ENCODE results near the gene PKNOX1. TPM values are rescaled to one million over a fixed set of nuclear protein-coding genes. Genes with fewer than 3 reads are reported as not detected.
"Not testable (repeated sequence)": the region's sequence is repeated elsewhere in the genome, so short reads cannot be mapped to it uniquely, and the experiment has no call there.

The PKNOX1 gene
- total RNA-seq, 4 donors from 2014 or later: 7.7 to 19.6 (median 9.5) TPM

DNA sequence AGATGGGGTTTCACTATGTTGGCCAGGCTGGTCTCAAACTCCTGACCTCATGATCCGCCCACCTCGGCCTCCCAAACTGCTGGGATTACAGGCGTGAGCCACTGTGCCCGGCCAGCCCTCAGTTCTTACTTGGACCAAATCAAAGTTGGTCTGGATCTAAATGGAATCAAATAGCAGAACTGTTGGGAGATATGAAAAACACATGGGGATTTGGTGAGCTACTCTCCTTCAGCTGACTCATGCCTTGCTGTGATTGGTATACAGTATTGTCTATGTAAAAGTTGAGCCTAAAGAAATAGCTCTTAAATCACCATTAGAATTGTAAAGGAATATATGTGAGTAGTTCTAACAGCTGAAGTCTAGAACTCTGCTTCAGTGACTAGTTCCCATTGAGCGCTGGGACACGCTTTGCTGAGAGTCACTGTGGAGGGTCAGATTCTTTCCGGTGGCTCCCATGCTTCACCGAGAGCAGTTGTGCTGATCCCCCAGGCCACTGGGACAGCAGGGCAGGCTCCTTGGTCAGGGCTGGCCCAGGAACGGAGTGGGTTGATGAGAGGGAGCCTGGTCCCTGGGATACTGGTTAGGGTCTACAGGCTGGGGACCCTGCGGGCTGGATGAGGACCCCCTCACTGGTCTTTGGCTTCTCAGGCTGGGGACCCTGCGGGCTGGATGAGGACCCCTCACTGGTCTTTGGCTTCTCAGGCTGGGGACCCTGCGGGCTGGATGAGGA, 14.0 kb downstream of the PKNOX1 start:
- no peak for DNase-seq
- 87 to 92% methylated on average over 6 to 11 of the region's 12 CpGs for WGBS, 2 donors
- Histone ChIP-seq H3K27me3 (no peaks in the 10 kb centered on the region), H3K4me3 (no peak overlapping the region), H3K27ac (no peak overlapping the region), H3K4me1 (peaks cover 0 to 6% (median 0%) of the 10 kb centered on the region in 3 donors), H3K36me3 (no peaks in the 10 kb centered on the region), H3K9me3 (no peaks in the 10 kb centered on the region)
- intact Hi-C loops (cut with DNase I): no loop called here
- TF ChIP-seq POLR2A (IDR thresholded peaks at IDR 0.05) (no peak), CTCF (IDR thresholded peaks at IDR 0.05) (no peak)

DNA sequence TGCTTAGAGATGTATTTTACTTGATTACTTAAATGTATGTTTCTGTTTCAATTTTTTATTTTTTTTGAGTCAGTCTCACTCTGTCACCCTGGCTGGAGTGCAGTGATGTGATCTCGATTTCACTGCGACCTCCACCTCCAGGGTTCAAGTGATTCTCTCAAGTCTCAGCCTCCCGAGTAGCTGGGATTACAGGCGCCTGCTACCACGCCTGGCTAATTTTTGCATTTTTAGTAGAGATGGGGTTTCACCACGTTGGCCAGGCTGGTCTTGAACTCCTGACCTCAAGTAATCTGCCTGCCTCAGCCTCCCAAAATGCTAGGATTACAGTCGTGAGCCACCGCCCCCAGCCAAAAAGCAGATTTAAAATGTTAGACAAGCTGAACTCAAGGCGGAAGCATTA, 15.0 kb downstream of the PKNOX1 start:
- H3K4me1 ChIP-seq; H3K4me3 ChIP-seq; H3K27me3 ChIP-seq; H3K9me3 ChIP-seq; intact Hi-C loops (cut with DNase I); H3K36me3 ChIP-seq; H3K27ac ChIP-seq; DNase-seq: not testable (repeated sequence)
- 79 to 88% methylated on average over 6 to 7 of the region's 9 CpGs for WGBS, 2 donors

DNA sequence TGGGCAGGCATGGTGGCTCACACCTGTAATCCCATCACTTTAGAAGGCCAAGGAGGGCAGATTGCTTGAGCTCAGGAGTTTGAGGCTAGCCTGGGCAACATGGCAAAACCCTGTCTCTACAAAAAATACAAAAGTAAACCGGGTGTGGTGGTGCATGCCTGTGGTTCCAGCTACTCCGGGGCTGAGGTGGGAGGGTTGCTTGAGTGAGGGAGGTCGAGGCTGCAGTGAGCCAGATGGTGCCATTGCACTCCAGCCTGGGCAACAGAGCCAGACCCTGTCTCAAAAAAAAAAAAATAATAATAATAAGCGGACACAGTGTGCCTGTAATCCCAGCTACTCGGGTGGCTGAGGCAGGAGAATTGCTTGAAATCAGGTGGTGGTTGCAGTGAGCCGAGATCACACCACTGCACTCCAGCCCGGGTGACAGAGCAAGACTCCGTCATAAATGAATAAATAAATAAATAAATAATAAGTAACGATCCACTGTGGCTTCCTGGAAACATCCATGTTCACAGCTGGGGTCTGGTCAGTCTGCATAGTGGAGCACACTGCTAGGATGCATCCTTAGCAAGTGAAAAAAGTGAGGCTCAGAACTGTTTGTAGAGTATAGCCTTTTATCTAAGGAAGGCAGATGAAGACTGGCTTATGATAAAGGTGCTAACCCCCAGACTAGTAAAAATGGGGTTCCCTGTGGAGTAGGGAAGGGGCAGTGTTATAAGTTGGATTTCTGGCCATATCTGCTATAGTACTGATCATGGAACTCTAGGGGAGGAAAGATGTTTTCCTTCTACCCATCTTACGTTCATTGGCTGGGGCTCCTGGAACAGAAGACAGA, 15.7 kb downstream of the PKNOX1 start:
- no peak for DNase-seq
- Histone ChIP-seq H3K4me3 (no peak overlapping the region), H3K9me3 (no peaks in the 10 kb centered on the region), H3K36me3 (no peaks in the 10 kb centered on the region), H3K27me3 (no peaks in the 10 kb centered on the region), H3K4me1 (peaks cover 0 to 6% (median 0%) of the 10 kb centered on the region in 3 donors), H3K27ac (no peak overlapping the region)
- TF ChIP-seq CTCF (IDR thresholded peaks at IDR 0.05) (no peak), POLR2A (IDR thresholded peaks at IDR 0.05) (no peak)
- intact Hi-C loops (cut with DNase I): no loop called here
- WGBS, 2 donors: 65 to 72% methylated on average over 10 of the region's 10 CpGs

GRCh38 chr21:42991992-42992740, 17.8 kb downstream of the PKNOX1 start:
- TF ChIP-seq CTCF (IDR thresholded peaks at IDR 0.05) (no peak), POLR2A (IDR thresholded peaks at IDR 0.05) (no peak)
- intact Hi-C loops (cut with DNase I): no loop called here
- Histone ChIP-seq H3K4me3 (no peak overlapping the region), H3K36me3 (no peaks in the 10 kb centered on the region), H3K27ac (peak overlapping the region in 3 of 4 donors; percentile 31 to 50 (median 37)), H3K4me1 (peaks cover 0 to 15% (median 0%) of the 10 kb centered on the region in 3 donors), H3K27me3 (no peaks in the 10 kb centered on the region), H3K9me3 (no peaks in the 10 kb centered on the region)
- DNase-seq: no peak
- WGBS, 2 donors: 69 to 70% methylated on average over 10 to 16 of the region's 16 CpGs

DNA sequence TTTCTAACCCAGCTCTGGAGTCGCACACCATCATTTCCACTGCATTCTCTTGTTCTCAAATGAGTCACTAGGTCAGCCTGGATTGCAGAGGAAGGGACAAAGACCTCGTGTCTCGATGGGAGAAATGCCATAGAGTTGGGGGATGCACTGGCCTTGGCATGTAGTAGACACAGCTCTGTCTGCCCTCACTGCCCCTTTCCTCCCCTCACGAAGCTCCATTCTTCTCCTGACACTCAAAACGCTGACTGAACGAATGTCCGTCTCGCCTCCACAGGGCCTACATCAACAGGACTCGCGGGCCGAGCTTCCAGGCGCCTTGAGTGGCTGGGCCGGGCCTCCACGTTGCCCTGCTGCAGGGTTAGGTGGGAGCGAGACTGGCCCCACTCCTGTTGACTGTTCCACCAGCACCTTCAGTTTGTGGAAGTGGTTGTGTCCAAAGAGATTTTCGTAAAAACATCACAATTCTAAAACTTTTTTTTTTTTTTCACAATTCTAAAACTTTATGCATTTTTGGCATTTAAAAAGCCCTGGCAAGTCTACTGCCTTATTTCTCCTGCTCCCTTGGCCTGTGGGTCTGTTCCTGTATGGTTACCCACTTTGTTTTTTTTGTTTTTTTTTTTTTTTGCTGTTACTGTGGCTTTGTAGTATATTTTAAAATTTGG, 18.8 kb downstream of the PKNOX1 start:
- Histone ChIP-seq H3K27ac (peak overlapping the region in 2 of 4 donors; percentile 37 to 50), H3K36me3 (no peaks in the 10 kb centered on the region), H3K27me3 (no peaks in the 10 kb centered on the region), H3K4me3 (no peak overlapping the region), H3K9me3 (peaks cover 0 to 4% (median 0%) of the 10 kb centered on the region in 3 donors), H3K4me1 (peaks cover 0 to 20% (median 3%) of the 10 kb centered on the region in 3 donors)
- no peak for DNase-seq
- TF ChIP-seq POLR2A (IDR thresholded peaks at IDR 0.05): no peak
- 79 to 86% methylated on average over 9 to 13 of the region's 16 CpGs for WGBS, 2 donors
- intact Hi-C loops (cut with DNase I): no loop called here

Measured in esophagus squamous epithelium (tissue), 5 donors.